ENCODE data around the gene SLX1A.

GRCh38 chr16:30184096-30184890, 9.4 kb upstream of the SLX1A start:
- TF ChIP-seq CTCF (IDR thresholded peaks at IDR 0.05) (no peak), POLR2AphosphoS5 (IDR thresholded peaks at IDR 0.05) (peak; percentile 14 to 33), POLR2A (IDR thresholded peaks at IDR 0.05) (no peak), EP300 (IDR thresholded peaks at IDR 0.05) (no peak)

All from upper lobe of left lung (tissue), 4 donors.